Smooth muscle cell (in vitro differentiated cells): Measurements from ENCODE around the gene GAS2L3. TPM values are rescaled to one million over a fixed set of nuclear protein-coding genes. Genes with fewer than 3 reads are reported as not detected.

Source experiments
- DNase-seq: peaks from one replicate; lab custom pipeline; 2025; ENCODE audit not compliant: unreplicated experiment; lab: John Stamatoyannopoulos, UW
- H2AFZ ChIP-seq: fragments of 200-600 bp; sonication (generic); 2 replicates; pipeline ENCODE4 v1.6.0; 2016; ENCODE audit warnings: antibody characterized with exemption, low read depth, mild to moderate bottlenecking
- H3F3A ChIP-seq: fragments of 200-600 bp; sonication (generic); 2 replicates; pipeline ENCODE4 v1.6.0; 2017; ENCODE audit warnings: antibody characterized with exemption, low read depth
- H3K27ac ChIP-seq: fragments of 200-600 bp; sonication (generic); 2 replicates; pipeline ENCODE4 v1.5.1; 2016; ENCODE audit warnings: low read depth, mild to moderate bottlenecking
- H3K27me3 ChIP-seq: fragments of 200-600 bp; sonication (generic); 2 replicates; pipeline ENCODE4 v1.6.1; 2016; ENCODE audit warnings: low read depth, mild to moderate bottlenecking
- H3K36me3 ChIP-seq: fragments of 200-600 bp; sonication (generic); 2 replicates; pipeline ENCODE4 v1.5.1; 2016; ENCODE audit warnings: low read depth
- H3K4me1 ChIP-seq: fragments of 200-600 bp; sonication (generic); 2 replicates; pipeline ENCODE4 v1.5.1; 2016; ENCODE audit warnings: low read depth
- H3K4me2 ChIP-seq: fragments of 200-600 bp; sonication (generic); 2 replicates; pipeline ENCODE4 v1.6.0; 2016; ENCODE audit warnings: mild to moderate bottlenecking
- H3K4me3 ChIP-seq: fragments of 200-600 bp; sonication (generic); 2 replicates; pipeline ENCODE4 v1.5.1; 2016; ENCODE audit warnings: mild to moderate bottlenecking
- H3K79me2 ChIP-seq: fragments of 200-600 bp; sonication (generic); 2 replicates; pipeline ENCODE4 v1.6.0; 2016; ENCODE audit warnings: low read depth, mild to moderate bottlenecking
- H3K9ac ChIP-seq: fragments of 200-600 bp; sonication (generic); 2 replicates; pipeline ENCODE4 v1.6.0; 2016; ENCODE audit warnings: low read depth
- H3K9me3 ChIP-seq: fragments of 200-600 bp; sonication (generic); replicated peaks from 2 replicates; pipeline ENCODE4 v1.5.1; 2016; ENCODE audit warnings: low read depth
- H4K20me1 ChIP-seq: fragments of 200-600 bp; sonication (generic); 2 replicates; pipeline ENCODE4 v1.6.0; 2016; ENCODE audit warnings: low read depth
- CTCF ChIP-seq: fragments of 200-600 bp; sonication (generic); IDR thresholded peaks from 2 replicates; pipeline ENCODE4 v1.5.1; 2017; ENCODE audit warnings: borderline replicate concordance, mild to moderate bottlenecking, antibody characterized with exemption; ENCODE audit not compliant: insufficient read depth, poor library complexity, severe bottlenecking
- WGBS: methylation state at CpG from one replicate; pipeline ENCODE4 v1.1.7; 2016; ENCODE audit warnings: low lambda C conversion rate; 5-methylcytosine and 5-hydroxymethylcytosine counted together
- polyA plus RNA-seq: library from polyadenylated mRNA; unstranded; fragments of >200 nt; fragmentation: Nextera tagmentation; extraction: Ambion mirVana; gene quantifications from 2 replicates; pipeline ENCODE4 v1.2.1, GENCODE V29; 2016
- total RNA-seq: library from RNA; depleted of rRNA; stranded (reverse); fragments of >200 nt; gene quantifications from 2 replicates; pipeline ENCODE4 v1.2.3, GENCODE V29; 2014

The GAS2L3 gene
- total and polyA plus RNA-seq, 2 experiments from 2014 or later, result 1.2 to 5.8 TPM

- TF ChIP-seq CTCF, result no peak
- WGBS, result 51% methylated on average over 3 of the region's 3 CpGs
- Histone ChIP-seq H3K36me3 (no peaks in the 10 kb centered on the region), H3K9me3 (no peaks in the 10 kb centered on the region), H3K79me2 (peaks cover 20% of the 10 kb centered on the region), H3F3A (no peaks in the 10 kb centered on the region), H3K9ac (peak overlapping the region; percentile 50), H3K4me2 (peak overlapping the region; percentile 52), H3K27ac (peak overlapping the region; percentile 57), H4K20me1 (no peaks in the 10 kb centered on the region), H3K4me1 (peaks cover 17% of the 10 kb centered on the region), H3K27me3 (peaks cover 2% of the 10 kb centered on the region), H3K4me3 (no peak overlapping the region), H2AFZ (peak overlapping the region; percentile 50)
- no peak for DNase-seq
Observed at GRCh38 chr12:100576331-100577036, 3.0 kb downstream of the GAS2L3 start.

- WGBS, result over 99% methylated on average over 5 of the region's 5 CpGs
- H2AFZ ChIP-seq, result no peak overlapping the region
- H3K27me3 ChIP-seq, result no peaks in the 10 kb centered on the region
- no peak for DNase-seq
- H3K27ac ChIP-seq, result no peak overlapping the region
- H3K9me3 ChIP-seq, result no peaks in the 10 kb centered on the region
- H3K4me1 ChIP-seq, result peaks cover 11% of the 10 kb centered on the region
- H3K36me3 ChIP-seq, result no peaks in the 10 kb centered on the region
- H3K9ac ChIP-seq, result no peak overlapping the region
- H3K4me3 ChIP-seq, result no peak overlapping the region
- no peak for TF ChIP-seq CTCF
- H3K79me2 ChIP-seq, result peaks cover 26% of the 10 kb centered on the region
- no peak overlapping the region for H3K4me2 ChIP-seq
- H4K20me1 ChIP-seq, result no peaks in the 10 kb centered on the region
- no peaks in the 10 kb centered on the region for H3F3A ChIP-seq
Observed at GRCh38 chr12:100578923-100579322, 5.4 kb downstream of the GAS2L3 start.

- Histone ChIP-seq H3K27me3 (no peaks in the 10 kb centered on the region), H3K9me3 (no peaks in the 10 kb centered on the region), H2AFZ (no peak overlapping the region), H3K4me3 (no peak overlapping the region), H3F3A (no peaks in the 10 kb centered on the region), H3K36me3 (no peaks in the 10 kb centered on the region), H3K4me2 (no peak overlapping the region), H3K4me1 (peaks cover 2% of the 10 kb centered on the region), H3K9ac (no peak overlapping the region), H4K20me1 (no peaks in the 10 kb centered on the region), H3K79me2 (peaks cover 26% of the 10 kb centered on the region), H3K27ac (no peak overlapping the region)
- 46% methylated on average over 2 of the region's 2 CpGs for WGBS
- no peak for DNase-seq
- no peak for TF ChIP-seq CTCF
Observed at GRCh38 chr12:100579844-100580243, 6.4 kb downstream of the GAS2L3 start.

- 91% methylated on average over 3 of the region's 3 CpGs for WGBS
- Histone ChIP-seq H3F3A (no peaks in the 10 kb centered on the region), H3K4me2 (no peak overlapping the region), H3K27me3 (no peaks in the 10 kb centered on the region), H3K27ac (no peak overlapping the region), H3K9me3 (no peaks in the 10 kb centered on the region), H3K4me3 (no peak overlapping the region), H3K79me2 (peaks cover 11% of the 10 kb centered on the region), H3K36me3 (no peaks in the 10 kb centered on the region), H3K4me1 (no peaks in the 10 kb centered on the region), H4K20me1 (no peaks in the 10 kb centered on the region), H3K9ac (no peak overlapping the region), H2AFZ (no peak overlapping the region)
- no peak for DNase-seq
- no peak for TF ChIP-seq CTCF
Observed at GRCh38 chr12:100584256-100584655, 10.8 kb downstream of the GAS2L3 start.
